Measurements from ENCODE around the gene AACS. TPM values are rescaled to one million over a fixed set of nuclear protein-coding genes. Genes with fewer than 3 reads are reported as not detected.

Gene AACS
- total RNA-seq, 1 donor from 2014 or later = 32.2 TPM

GRCh38 chr12:125187148-125187745 lies 122.0 kb downstream of the AACS start:
- TF ChIP-seq CTCF (conservative IDR thresholded peaks at IDR 0.05) = no peak
- Mint-ChIP-seq H3K4me1 (peaks cover 40% of the 10 kb centered on the region), H3K27ac (ENCODE audit: unreplicated experiment) (no peak overlapping the region), H3K9me3 (no peaks in the 10 kb centered on the region), H3K4me3 (peak overlapping the region; percentile 85), H3K27me3 (ENCODE audit: low read depth) (peaks cover 85% of the 10 kb centered on the region), H3K36me3 (ENCODE audit: low read depth) (no peaks in the 10 kb centered on the region)
- DNase-seq (ENCODE audit: low read depth, low spot score) = no peak

GRCh38 chr12:125187780-125188741 lies 122.8 kb downstream of the AACS start:
- TF ChIP-seq CTCF (conservative IDR thresholded peaks at IDR 0.05) = no peak
- no peak for DNase-seq (ENCODE audit: low read depth, low spot score)
- H3K4me1 Mint-ChIP-seq = peaks cover 40% of the 10 kb centered on the region
- peaks cover 84% of the 10 kb centered on the region for H3K27me3 Mint-ChIP-seq (ENCODE audit: low read depth)
- no peaks in the 10 kb centered on the region for H3K9me3 Mint-ChIP-seq
- H3K4me3 Mint-ChIP-seq = peak overlapping the region; percentile 85
- H3K27ac Mint-ChIP-seq (ENCODE audit: unreplicated experiment) = no peak overlapping the region
- H3K36me3 Mint-ChIP-seq (ENCODE audit: low read depth) = no peaks in the 10 kb centered on the region

GRCh38 chr12:125189015-125189414 lies 123.8 kb downstream of the AACS start:
- no peak for TF ChIP-seq CTCF (conservative IDR thresholded peaks at IDR 0.05)
- H3K27me3 Mint-ChIP-seq (ENCODE audit: low read depth) = peaks cover 83% of the 10 kb centered on the region
- no peaks in the 10 kb centered on the region for H3K9me3 Mint-ChIP-seq
- no peak overlapping the region for H3K27ac Mint-ChIP-seq (ENCODE audit: unreplicated experiment)
- no peak for DNase-seq (ENCODE audit: low read depth, low spot score)
- H3K36me3 Mint-ChIP-seq (ENCODE audit: low read depth) = no peaks in the 10 kb centered on the region
- H3K4me1 Mint-ChIP-seq = peaks cover 44% of the 10 kb centered on the region
- peak overlapping the region; percentile 85 for H3K4me3 Mint-ChIP-seq

- no peak for DNase-seq (ENCODE audit: low read depth, low spot score)
- H3K36me3 Mint-ChIP-seq (ENCODE audit: low read depth) = no peaks in the 10 kb centered on the region
- no peaks in the 10 kb centered on the region for H3K9me3 Mint-ChIP-seq
- peaks cover 83% of the 10 kb centered on the region for H3K27me3 Mint-ChIP-seq (ENCODE audit: low read depth)
- peaks cover 48% of the 10 kb centered on the region for H3K4me1 Mint-ChIP-seq
- peak overlapping the region; percentile 85 for H3K4me3 Mint-ChIP-seq
- TF ChIP-seq CTCF (conservative IDR thresholded peaks at IDR 0.05) = no peak
- H3K27ac Mint-ChIP-seq (ENCODE audit: unreplicated experiment) = no peak overlapping the region
These were observed 124.3 kb downstream of the AACS start for GRCh38 chr12:125189502-125189901.

- Mint-ChIP-seq H3K9me3 (no peaks in the 10 kb centered on the region), H3K4me1 (peaks cover 50% of the 10 kb centered on the region), H3K36me3 (ENCODE audit: low read depth) (no peaks in the 10 kb centered on the region), H3K27me3 (ENCODE audit: low read depth) (peaks cover 80% of the 10 kb centered on the region), H3K4me3 (no peak overlapping the region), H3K27ac (ENCODE audit: unreplicated experiment) (no peak overlapping the region)
- no peak for TF ChIP-seq CTCF (conservative IDR thresholded peaks at IDR 0.05)
- no peak for DNase-seq (ENCODE audit: low read depth, low spot score)
These were observed 126.3 kb downstream of the AACS start for GRCh38 chr12:125191361-125192087.

Measured in neural crest cell (in vitro differentiated cells).